Spleen (tissue), 11 donors: ENCODE results near the gene PCGF2. TPM values are rescaled to one million over a fixed set of nuclear protein-coding genes. Genes with fewer than 3 reads are reported as not detected.

ENCODE experiments used
- DNase-seq: peaks from one replicate; pipeline ENCODE4 v3.0.0-alpha.2; 2020
- H3K27ac ChIP-seq, 8 donors: fragments of 200-600 bp; sonication (generic) in 7 of 8; 1 replicate in 4 of 8; 2 replicates in 4 of 8; pipeline versions ENCODE4 v1.5.0 to v1.8.0; 2016 to 2021; ENCODE audit warnings: inconsistent platforms in 4 of 8, mild to moderate bottlenecking in 4 of 8, moderate library complexity in 1 of 8
- H3K27me3 ChIP-seq, 7 donors: fragments of 200-600 bp; sonication (generic) in 6 of 7; replicated peaks in 1 of 7; 1 replicate in 4 of 7; 2 replicates in 3 of 7; pipeline versions ENCODE4 v1.5.0 to v1.8.0; 2016 to 2021; ENCODE audit warnings: inconsistent platforms in 3 of 7, mild to moderate bottlenecking in 1 of 7
- H3K36me3 ChIP-seq, 6 donors: fragments of 200-600 bp; sonication (generic) in 5 of 6; 1 replicate in 4 of 6; 2 replicates in 2 of 6; pipeline versions ENCODE4 v1.5.0 to v1.8.0; 2016 to 2021; ENCODE audit warnings: inconsistent platforms in 2 of 6
- H3K4me1 ChIP-seq, 6 donors: fragments of 200-600 bp; sonication (generic) in 5 of 6; 1 replicate in 3 of 6; 2 replicates in 3 of 6; pipeline versions ENCODE4 v1.5.0 to v1.8.0; 2016 to 2021; ENCODE audit warnings: inconsistent platforms in 3 of 6
- H3K4me3 ChIP-seq, 8 donors: fragments of 200-600 bp; sonication (generic) in 7 of 8; 1 replicate in 4 of 8; 2 replicates in 4 of 8; pipeline versions ENCODE4 v1.5.0 to v1.8.0; 2016 to 2021; ENCODE audit warnings: inconsistent platforms in 4 of 8, mild to moderate bottlenecking in 4 of 8, moderate library complexity in 2 of 8
- H3K9me3 ChIP-seq, 8 donors: fragments of 200-600 bp; sonication (generic) in 7 of 8; 1 replicate in 4 of 8; 2 replicates in 4 of 8; pipeline versions ENCODE4 v1.5.0 to v1.8.0; 2016 to 2021; ENCODE audit warnings: inconsistent platforms in 4 of 8
- POLR2A ChIP-seq, 3 donors: fragments of 450-650 bp; IDR thresholded peaks; one replicate each; pipeline ENCODE4 v1.5.1; 2017; ENCODE audit warnings: antibody characterized with exemption in 3 of 3, mild to moderate bottlenecking in 1 of 3
- POLR2AphosphoS5 ChIP-seq, 3 donors: sonication (generic); formaldehyde crosslinking; IDR thresholded peaks; one replicate each; pipeline ENCODE4 v1.5.1; 2017; ENCODE audit warnings: antibody characterized with exemption in 3 of 3
- WGBS, 5 donors: extraction: QIAGEN DNeasy Blood & Tissue Kit in 3 of 5; methylation state at CpG; one replicate each; pipeline versions ENCODE4 v1.1.5 to v1.1.7; 2013 to 2018; 5-methylcytosine and 5-hydroxymethylcytosine counted together
- intact Hi-C: fragments of 100-400 bp; cut with DNase I; formaldehyde crosslinking; loops from one replicate; pipeline ENCODE4 v1.15.0; 2023; ENCODE audit warnings: low total_unique reads
- polyA plus RNA-seq, 3 donors: library from polyadenylated mRNA; stranded (reverse); fragments of 200-250 nt; gene quantifications; one replicate each; pipeline ENCODE4 v1.2.1, GENCODE V29; 2013
- total RNA-seq, 7 donors: library from RNA; depleted of rRNA in 3 of 7; stranded (reverse); fragments of >200 nt in 3 of 7; fragmentation: NEBNext Ultra II Directional in 4 of 7; extraction: Animal tissue kit (Norgen Biotek cat#: 25700) in 4 of 7; gene quantifications; one replicate each; pipeline versions ENCODE4 v1.1.0 to v1.2.1, GENCODE V29; 2016 to 2021
- TF ChIP-seq, protein P1 (sequence below), 11 experiments: fragments of 200-600 bp in 7 of 11; fragments of 450-650 bp in 4 of 11; sonication (generic) in 4 of 11; IDR thresholded peaks in 8 of 11; conservative IDR thresholded peaks in 3 of 11; 1 replicate in 7 of 11; 2 replicates in 4 of 11; pipeline versions ENCODE4 v1.4.0 to v1.8.0; 2016 to 2021; ENCODE audit warnings: antibody characterized with exemption in 11 of 11, inconsistent platforms in 4 of 11, mild to moderate bottlenecking in 1 of 11
- donor health status: healthy with polysubstance abuse.
- donor health status: DM: no; HTN: no; CAD: no; lungs with moderate emphysema.
- donor health status: DM: no; HTN: no; CAD: no.
- donor health status: Bipolar disorder and iron deficiency.
- donor health status: healthy.
- donor health status: DM: no; HTN: no; CAD: no.
- donor health status: DM: yes; HTN: yes; CAD: no.

PCGF2 gene
- total and polyA plus RNA-seq, 10 donors: 13.1 to 57.6 (median 25.7) TPM

DNA sequence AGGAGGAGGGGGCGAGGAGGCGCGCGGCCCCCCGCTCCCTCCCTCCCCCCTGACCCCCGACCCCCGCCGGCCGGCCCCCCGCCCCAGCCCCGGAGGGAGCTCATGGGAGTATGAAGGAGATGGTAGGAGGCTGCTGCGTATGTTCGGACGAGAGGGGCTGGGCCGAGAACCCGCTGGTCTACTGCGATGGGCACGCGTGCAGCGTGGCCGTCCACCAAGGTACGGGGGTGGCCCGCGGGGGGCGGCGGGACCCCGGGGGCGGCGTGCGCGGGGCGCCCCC, 42.7 kb downstream of the PCGF2 start:
- TF ChIP-seq POLR2A (IDR thresholded peaks at IDR 0.05) (no peak), POLR2AphosphoS5 (IDR thresholded peaks at IDR 0.05) (no peak)
- TF ChIP-seq, protein P1, sequence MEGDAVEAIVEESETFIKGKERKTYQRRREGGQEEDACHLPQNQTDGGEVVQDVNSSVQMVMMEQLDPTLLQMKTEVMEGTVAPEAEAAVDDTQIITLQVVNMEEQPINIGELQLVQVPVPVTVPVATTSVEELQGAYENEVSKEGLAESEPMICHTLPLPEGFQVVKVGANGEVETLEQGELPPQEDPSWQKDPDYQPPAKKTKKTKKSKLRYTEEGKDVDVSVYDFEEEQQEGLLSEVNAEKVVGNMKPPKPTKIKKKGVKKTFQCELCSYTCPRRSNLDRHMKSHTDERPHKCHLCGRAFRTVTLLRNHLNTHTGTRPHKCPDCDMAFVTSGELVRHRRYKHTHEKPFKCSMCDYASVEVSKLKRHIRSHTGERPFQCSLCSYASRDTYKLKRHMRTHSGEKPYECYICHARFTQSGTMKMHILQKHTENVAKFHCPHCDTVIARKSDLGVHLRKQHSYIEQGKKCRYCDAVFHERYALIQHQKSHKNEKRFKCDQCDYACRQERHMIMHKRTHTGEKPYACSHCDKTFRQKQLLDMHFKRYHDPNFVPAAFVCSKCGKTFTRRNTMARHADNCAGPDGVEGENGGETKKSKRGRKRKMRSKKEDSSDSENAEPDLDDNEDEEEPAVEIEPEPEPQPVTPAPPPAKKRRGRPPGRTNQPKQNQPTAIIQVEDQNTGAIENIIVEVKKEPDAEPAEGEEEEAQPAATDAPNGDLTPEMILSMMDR (IDR thresholded peaks at IDR 0.05 in 8 of 11, conservative IDR thresholded peaks at IDR 0.05 in 3 of 11): no peak
- Histone ChIP-seq H3K36me3 (peaks cover 0 to 34% (median 25%) of the 10 kb centered on the region in 6 donors), H3K27ac (peak overlapping the region; percentile 70 to 99 (median 97)), H3K9me3 (no peaks in the 10 kb centered on the region), H3K27me3 (peaks cover 0 to 8% (median 0%) of the 10 kb centered on the region in 7 donors), H3K4me3 (peak overlapping the region; percentile 71 to 92 (median 85)), H3K4me1 (peaks cover 22 to 85% (median 62%) of the 10 kb centered on the region in 6 donors)
- WGBS, 5 donors: 0 to 3% (median 0%) methylated on average over 12 to 27 of the region's 32 CpGs
- intact Hi-C loops: no loop called here
- DNase-seq: no peak

- WGBS, 5 donors: 1 to 2% (median 2%) methylated on average over 47 to 99 of the region's 100 CpGs
- TF ChIP-seq POLR2AphosphoS5 (IDR thresholded peaks at IDR 0.05) (peak; percentile 66 to 81 (median 71)), POLR2A (IDR thresholded peaks at IDR 0.05) (peak in 1 of 3 donors; percentile 2)
- TF ChIP-seq, protein P1 (IDR thresholded peaks at IDR 0.05 in 8 of 11, conservative IDR thresholded peaks at IDR 0.05 in 3 of 11): no peak
- peak within 1 kb of the TSS; percentile 96 to 99 (median 97) for H3K27ac ChIP-seq
- H3K4me3 ChIP-seq: peak within 1 kb of the TSS; percentile 75 to 92 (median 85)
- H3K27me3 ChIP-seq: peaks cover 0 to 8% (median 0%) of the 10 kb centered on the region in 7 donors
- no peaks in the 10 kb centered on the region for H3K9me3 ChIP-seq
- intact Hi-C loops: no loop called here
- H3K36me3 ChIP-seq: peaks cover 0 to 28% (median 21%) of the 10 kb centered on the region in 6 donors
- H3K4me1 ChIP-seq: peaks cover 27 to 86% (median 66%) of the 10 kb centered on the region in 6 donors
- peak; percentile 95 for DNase-seq
Observed at GRCh38 chr17:38704606-38705522, 43.3 kb downstream of the PCGF2 start, which contains the start of gene MLLT6. Gene MLLT6, plus strand, starts transcription at chr17:38705273. Its CDS starts 360 bp downstream, at chr17:38705633.

GRCh38 chr17:38703742-38704605, 44.2 kb downstream of the PCGF2 start:
- TF ChIP-seq POLR2AphosphoS5 (IDR thresholded peaks at IDR 0.05) (peak; percentile 64 to 74 (median 71)), POLR2A (IDR thresholded peaks at IDR 0.05) (no peak)
- TF ChIP-seq, protein P1 (IDR thresholded peaks at IDR 0.05 in 8 of 11, conservative IDR thresholded peaks at IDR 0.05 in 3 of 11): peak in 2 of 11 experiments; percentile 26 to 36
- peak overlapping the region; percentile 57 to 92 (median 81) for H3K4me3 ChIP-seq
- no peaks in the 10 kb centered on the region for H3K9me3 ChIP-seq
- WGBS, 5 donors: 0 to 1% (median 1%) methylated on average over 32 to 50 of the region's 50 CpGs
- intact Hi-C loops: no loop called here
- peaks cover 0 to 20% (median 12%) of the 10 kb centered on the region in 6 donors for H3K36me3 ChIP-seq
- peak overlapping the region; percentile 96 to 99 (median 97) for H3K27ac ChIP-seq
- H3K4me1 ChIP-seq: peaks cover 32 to 86% (median 68%) of the 10 kb centered on the region in 6 donors
- peak; percentile 95 for DNase-seq
- H3K27me3 ChIP-seq: peaks cover 0 to 8% (median 0%) of the 10 kb centered on the region in 7 donors
